K562 (cell line): Measurements from ENCODE around the gene SIDT2.

Experiments used
- CHAMP1 ChIP-seq: fragments of 450-650 bp; IDR thresholded peaks from 2 replicates; pipeline ENCODE4 v1.6.1; 2016; ENCODE audit warnings: mild to moderate bottlenecking
- CTCF ChIP-seq, 3 experiments: IDR thresholded peaks in 2 of 3; conservative IDR thresholded peaks in 1 of 3; 2 replicates each; pipeline ENCODE4 v1.5.1; 2011 to 2012; ENCODE audit warnings: low read length in 3 of 3, mild to moderate bottlenecking in 3 of 3, control low read depth in 2 of 3, improper control_type of control experiment in 1 of 3, inconsistent platforms in 1 of 3, low read depth in 1 of 3, mixed read lengths in 1 of 3, moderate library complexity in 1 of 3; ENCODE audit not compliant: insufficient read depth in 2 of 3
- E2F5 ChIP-seq: sonication (generic); formaldehyde crosslinking; IDR thresholded peaks from 2 replicates; pipeline ENCODE4 v1.8.0; 2022; ENCODE audit warnings: mild to moderate bottlenecking, missing genetic modification reagents
- EP300 ChIP-seq: IDR thresholded peaks from 2 replicates; pipeline ENCODE4 v1.6.1; 2012; ENCODE audit warnings: low read length, improper control_type of control experiment
- FOXA3 ChIP-seq, 2 experiments: fragments of 450-650 bp in 1 of 2; sonication (generic) in 1 of 2; formaldehyde crosslinking; IDR thresholded peaks in 1 of 2; conservative IDR thresholded peaks in 1 of 2; 2 replicates each; pipeline versions ENCODE4 v1.4.0 to v1.8.0; 2020 to 2022; ENCODE audit warnings: mild to moderate bottlenecking in 2 of 2, missing genetic modification reagents in 1 of 2
- GABPA ChIP-seq: fragments of 200-800 bp; sonication (Bioruptor generic); conservative IDR thresholded peaks from 2 replicates; pipeline ENCODE4 v1.6.1; 2016; ENCODE audit warnings: low read depth, missing genetic modification characterization, missing compliant biosample characterization
- GTF2F1 ChIP-seq: IDR thresholded peaks from 2 replicates; pipeline ENCODE4 v1.6.1; 2011; ENCODE audit warnings: low read depth, low read length, improper control_type of control experiment
- MXI1 ChIP-seq: IDR thresholded peaks from 2 replicates; pipeline ENCODE4 v1.6.1; 2011; ENCODE audit warnings: low read depth, mild to moderate bottlenecking, improper control_type of control experiment, low read length
- POLR2A ChIP-seq: fragments of 450-650 bp; conservative IDR thresholded peaks from 2 replicates; pipeline ENCODE4 v1.6.1; 2016
- SRSF7 ChIP-seq: fragments of 200-400 bp; formaldehyde crosslinking; optimal IDR thresholded peaks from 2 replicates; pipeline ENCODE3; 2017; ENCODE audit warnings: mild to moderate bottlenecking, low read depth, low read length

GRCh38 chr11:117157507-117157906 is 21.0 kb upstream of the SIDT2 start:
- TF ChIP-seq EP300: no peak
- no peak for TF ChIP-seq SRSF7
- no peak for TF ChIP-seq MXI1
- TF ChIP-seq E2F5 (CRISPR knock-in tag): no peak
- no peak for TF ChIP-seq CTCF (IDR thresholded peaks at IDR 0.05 in 2 of 3, conservative IDR thresholded peaks at IDR 0.05 in 1 of 3; ENCODE audit: insufficient read depth in 2 of 3, low read depth in 1 of 3, low read length in 3 of 3)
- TF ChIP-seq GABPA (tag): no peak
- no peak for TF ChIP-seq POLR2A
- TF ChIP-seq CHAMP1: no peak
- no peak for TF ChIP-seq FOXA3 (CRISPR knock-in tag; conservative IDR thresholded peaks at IDR 0.05 in 1 of 2, IDR thresholded peaks at IDR 0.05 in 1 of 2)
- TF ChIP-seq GTF2F1: no peak
